ENCODE results near the gene RTN4R.
A peak's percentile ranks its signal among the peaks of the same experiment; 100 is the strongest.

Gene RTN4R

GRCh38 chr22:20194681-20195593 is 73.2 kb downstream of the RTN4R start:
- Histone ChIP-seq H2BK5ac (ENCODE audit: low read depth, low read length, poor library complexity, severe bottlenecking) (no peak overlapping the region), H3K9ac (ENCODE audit: low read length) (no peak overlapping the region), H3K36me3 (ENCODE audit: control insufficient read depth in 1 of 2, insufficient read depth in 2 of 2, low read depth in 1 of 2, low read length in 2 of 2) (no peaks in the 10 kb centered on the region), H3K79me1 (replicated peaks; ENCODE audit: low read length, poor library complexity, severe bottlenecking) (no peaks in the 10 kb centered on the region), H3K4me3 (ENCODE audit: insufficient read depth in 1 of 2, low read depth in 1 of 2, low read length in 2 of 2) (no peak overlapping the region), H3K27me3 (ENCODE audit: control insufficient read depth in 1 of 2, insufficient read depth in 1 of 2, low read length in 2 of 2) (peaks cover 34 to 57% of the 10 kb centered on the region in 2 experiments), H3K4ac (ENCODE audit: low read depth in 1 of 2, low read length in 2 of 2) (no peak overlapping the region), H2BK12ac (ENCODE audit: low read length in 2 of 2) (no peak overlapping the region), H2AK5ac (ENCODE audit: low read length, severe bottlenecking) (no peak overlapping the region), H3K4me2 (ENCODE audit: low read length, poor library complexity, severe bottlenecking) (no peak overlapping the region), H2AFZ (ENCODE audit: low read depth, low read length) (no peak overlapping the region), H4K91ac (ENCODE audit: low read length) (no peak overlapping the region), H3K23ac (ENCODE audit: low read length in 2 of 2) (no peak overlapping the region), H3K4me1 (ENCODE audit: control insufficient read depth, insufficient read depth, low read depth, low read length) (no peaks in the 10 kb centered on the region), H3K9me3 (ENCODE audit: control insufficient read depth, low read length) (no peaks in the 10 kb centered on the region), H3K27ac (ENCODE audit: low read length, poor library complexity, severe bottlenecking) (no peak overlapping the region), H4K8ac (ENCODE audit: low read length) (peak overlapping the region; percentile 24), H3K14ac (ENCODE audit: low read length in 2 of 2) (peak overlapping the region in 1 of 2 experiments; percentile 41), H3K18ac (ENCODE audit: low read depth in 1 of 2, low read length in 2 of 2) (no peak overlapping the region), H2BK15ac (ENCODE audit: low read depth, poor library complexity, severe bottlenecking) (no peak overlapping the region), H2BK120ac (ENCODE audit: low read depth, low read length) (no peak overlapping the region)
- DNase-seq = no peak
- 66% methylated on average over 13 of the region's 15 CpGs for WGBS

GRCh38 chr22:20193761-20194494 is 74.2 kb downstream of the RTN4R start:
- H3K18ac ChIP-seq (ENCODE audit: low read depth in 1 of 2, low read length in 2 of 2) = no peak overlapping the region
- no peak overlapping the region for H4K8ac ChIP-seq (ENCODE audit: low read length)
- no peak overlapping the region for H2AFZ ChIP-seq (ENCODE audit: low read depth, low read length)
- H4K91ac ChIP-seq (ENCODE audit: low read length) = no peak overlapping the region
- H3K4me2 ChIP-seq (ENCODE audit: low read length, poor library complexity, severe bottlenecking) = no peak overlapping the region
- H3K4me1 ChIP-seq (ENCODE audit: control insufficient read depth, insufficient read depth, low read depth, low read length) = no peaks in the 10 kb centered on the region
- H3K36me3 ChIP-seq (ENCODE audit: control insufficient read depth in 1 of 2, insufficient read depth in 2 of 2, low read depth in 1 of 2, low read length in 2 of 2) = no peaks in the 10 kb centered on the region
- no peaks in the 10 kb centered on the region for H3K9me3 ChIP-seq (ENCODE audit: control insufficient read depth, low read length)
- H3K4ac ChIP-seq (ENCODE audit: low read depth in 1 of 2, low read length in 2 of 2) = no peak overlapping the region
- H3K9ac ChIP-seq (ENCODE audit: low read length) = no peak overlapping the region
- H2BK120ac ChIP-seq (ENCODE audit: low read depth, low read length) = no peak overlapping the region
- DNase-seq = no peak
- H3K27ac ChIP-seq (ENCODE audit: low read length, poor library complexity, severe bottlenecking) = no peak overlapping the region
- 81% methylated on average over 15 of the region's 17 CpGs for WGBS
- no peak overlapping the region for H3K14ac ChIP-seq (ENCODE audit: low read length in 2 of 2)
- no peak overlapping the region for H2BK12ac ChIP-seq (ENCODE audit: low read length in 2 of 2)
- H2BK5ac ChIP-seq (ENCODE audit: low read depth, low read length, poor library complexity, severe bottlenecking) = no peak overlapping the region
- H3K79me1 ChIP-seq (replicated peaks; ENCODE audit: low read length, poor library complexity, severe bottlenecking) = no peaks in the 10 kb centered on the region
- no peak overlapping the region for H3K23ac ChIP-seq (ENCODE audit: low read length in 2 of 2)
- no peak overlapping the region for H2BK15ac ChIP-seq (ENCODE audit: low read depth, poor library complexity, severe bottlenecking)
- peaks cover 25 to 46% of the 10 kb centered on the region in 2 experiments for H3K27me3 ChIP-seq (ENCODE audit: control insufficient read depth in 1 of 2, insufficient read depth in 1 of 2, low read length in 2 of 2)
- H3K4me3 ChIP-seq (ENCODE audit: insufficient read depth in 1 of 2, low read depth in 1 of 2, low read length in 2 of 2) = no peak overlapping the region
- H2AK5ac ChIP-seq (ENCODE audit: low read length, severe bottlenecking) = no peak overlapping the region

GRCh38 chr22:20192972-20193760 is 75.0 kb downstream of the RTN4R start:
- DNase-seq = no peak
- no peak overlapping the region for H2BK5ac ChIP-seq (ENCODE audit: low read depth, low read length, poor library complexity, severe bottlenecking)
- no peak overlapping the region for H3K4me2 ChIP-seq (ENCODE audit: low read length, poor library complexity, severe bottlenecking)
- H3K27me3 ChIP-seq (ENCODE audit: control insufficient read depth in 1 of 2, insufficient read depth in 1 of 2, low read length in 2 of 2) = peaks cover 17 to 39% of the 10 kb centered on the region in 2 experiments
- no peak overlapping the region for H2AFZ ChIP-seq (ENCODE audit: low read depth, low read length)
- no peak overlapping the region for H3K4me3 ChIP-seq (ENCODE audit: insufficient read depth in 1 of 2, low read depth in 1 of 2, low read length in 2 of 2)
- H2AK5ac ChIP-seq (ENCODE audit: low read length, severe bottlenecking) = no peak overlapping the region
- H3K9ac ChIP-seq (ENCODE audit: low read length) = no peak overlapping the region
- H2BK120ac ChIP-seq (ENCODE audit: low read depth, low read length) = no peak overlapping the region
- H2BK15ac ChIP-seq (ENCODE audit: low read depth, poor library complexity, severe bottlenecking) = no peak overlapping the region
- no peak overlapping the region for H3K18ac ChIP-seq (ENCODE audit: low read depth in 1 of 2, low read length in 2 of 2)
- H3K36me3 ChIP-seq (ENCODE audit: control insufficient read depth in 1 of 2, insufficient read depth in 2 of 2, low read depth in 1 of 2, low read length in 2 of 2) = no peaks in the 10 kb centered on the region
- no peaks in the 10 kb centered on the region for H3K9me3 ChIP-seq (ENCODE audit: control insufficient read depth, low read length)
- no peak overlapping the region for H3K23ac ChIP-seq (ENCODE audit: low read length in 2 of 2)
- no peak overlapping the region for H3K4ac ChIP-seq (ENCODE audit: low read depth in 1 of 2, low read length in 2 of 2)
- H3K4me1 ChIP-seq (ENCODE audit: control insufficient read depth, insufficient read depth, low read depth, low read length) = peaks cover 2% of the 10 kb centered on the region
- no peak overlapping the region for H4K8ac ChIP-seq (ENCODE audit: low read length)
- no peak overlapping the region for H3K14ac ChIP-seq (ENCODE audit: low read length in 2 of 2)
- WGBS = 79% methylated on average over 19 of the region's 20 CpGs
- H3K79me1 ChIP-seq (replicated peaks; ENCODE audit: low read length, poor library complexity, severe bottlenecking) = no peaks in the 10 kb centered on the region
- H4K91ac ChIP-seq (ENCODE audit: low read length) = no peak overlapping the region
- H3K27ac ChIP-seq (ENCODE audit: low read length, poor library complexity, severe bottlenecking) = no peak overlapping the region
- H2BK12ac ChIP-seq (ENCODE audit: low read length in 2 of 2) = no peak overlapping the region

All from mesenchymal stem cell (in vitro differentiated cells and primary cell).